Neural cell (in vitro differentiated cells): ENCODE results near the gene NOP14. TPM values are rescaled to one million over a fixed set of nuclear protein-coding genes. Genes with fewer than 3 reads are reported as not detected.

Experiments used
- H2AFZ ChIP-seq: fragments of 200-600, 300-800 bp; sonication (generic), shearing (Covaris generic); 2 replicates; pipeline ENCODE4 v1.6.0; 2014; ENCODE audit warnings: low read depth, mild to moderate bottlenecking, antibody characterized with exemption, low read length, moderate library complexity
- H3F3A ChIP-seq: fragments of 200-600 bp; shearing (Covaris generic); 2 replicates; pipeline ENCODE4 v1.6.1; 2016; ENCODE audit warnings: mild to moderate bottlenecking, moderate library complexity, mixed read lengths, antibody characterized with exemption, low read length; ENCODE audit not compliant: insufficient read depth, poor library complexity, severe bottlenecking
- H3K27ac ChIP-seq: fragments of 200-600, 300-800 bp; sonication (generic), shearing (Covaris generic); 2 replicates; pipeline ENCODE4 v1.5.1; 2014; ENCODE audit warnings: mild to moderate bottlenecking, low read length, moderate library complexity
- H3K27me3 ChIP-seq: fragments of 300-800, 200-600 bp; sonication (generic), shearing (Covaris generic); 2 replicates; pipeline ENCODE4 v1.6.0; 2014; ENCODE audit warnings: mild to moderate bottlenecking, low read depth, low read length, moderate library complexity; ENCODE audit not compliant: insufficient read depth
- H3K36me3 ChIP-seq: fragments of 300-800, 200-600 bp; sonication (generic), shearing (Covaris generic); 2 replicates; pipeline ENCODE4 v1.5.1; 2014; ENCODE audit warnings: mild to moderate bottlenecking, antibody characterized with exemption, low read length, moderate library complexity; ENCODE audit not compliant: insufficient read depth
- H3K4me2 ChIP-seq: fragments of 300-800, 200-600 bp; sonication (generic), shearing (Covaris generic); 2 replicates; pipeline ENCODE4 v1.6.0; 2014; ENCODE audit warnings: mild to moderate bottlenecking, low read length
- H3K4me3 ChIP-seq: fragments of 300-800, 200-600 bp; sonication (generic), shearing (Covaris generic); 2 replicates; pipeline ENCODE4 v1.5.1; 2014; ENCODE audit warnings: mild to moderate bottlenecking, low read length, moderate library complexity
- H3K79me2 ChIP-seq: fragments of 200-600 bp; shearing (Covaris generic); replicated peaks from 2 replicates; pipeline ENCODE4 v1.6.0; 2014; ENCODE audit warnings: mild to moderate bottlenecking, low read length, moderate library complexity; ENCODE audit not compliant: insufficient read depth
- H3K9ac ChIP-seq: fragments of 300-800, 200-600 bp; sonication (generic), shearing (Covaris generic); 2 replicates; pipeline ENCODE4 v1.6.1; 2016; ENCODE audit warnings: mild to moderate bottlenecking, low read length, mixed read lengths
- H3K9me2 ChIP-seq: fragments of 200-600 bp; shearing (Covaris generic); 2 replicates; pipeline ENCODE4 v1.6.1; 2016; ENCODE audit warnings: mild to moderate bottlenecking, low read length, mixed read lengths; ENCODE audit not compliant: insufficient read depth
- H3K9me3 ChIP-seq: fragments of 200-600, 300-800 bp; sonication (generic), shearing (Covaris generic); 2 replicates; pipeline ENCODE4 v1.6.1; 2016; ENCODE audit warnings: mild to moderate bottlenecking, mixed run types, low read length, moderate library complexity, mixed read lengths
- H4K20me1 ChIP-seq: fragments of 200-600 bp; shearing (Covaris generic); 2 replicates; pipeline ENCODE4 v1.6.1; 2016; ENCODE audit warnings: mild to moderate bottlenecking, mixed run types; ENCODE audit not compliant: insufficient read depth
- EP300 ChIP-seq: fragments of 450-650 bp; conservative IDR thresholded peaks from 2 replicates; pipeline ENCODE4 v1.6.1; 2014; ENCODE audit warnings: antibody characterized with exemption, mild to moderate bottlenecking, moderate library complexity; ENCODE audit not compliant: poor library complexity, severe bottlenecking
- EZH2 ChIP-seq: fragments of 200-600, 300-800 bp; shearing (Covaris generic), sonication (generic); IDR thresholded peaks from 2 replicates; pipeline ENCODE4 v1.6.1; 2014; ENCODE audit warnings: antibody characterized with exemption, low read length, borderline replicate concordance, mild to moderate bottlenecking; ENCODE audit not compliant: insufficient read depth, poor library complexity, severe bottlenecking
- MXI1 ChIP-seq: fragments of 450-650 bp; conservative IDR thresholded peaks from 2 replicates; pipeline ENCODE4 v1.6.1; 2014; ENCODE audit warnings: antibody characterized with exemption, mild to moderate bottlenecking; ENCODE audit not compliant: poor library complexity, severe bottlenecking
- POLR2AphosphoS5 ChIP-seq: IDR thresholded peaks from 2 replicates; pipeline ENCODE4 v1.6.1; 2012
- RAD21 ChIP-seq: fragments of 450-650 bp; conservative IDR thresholded peaks from 2 replicates; pipeline ENCODE4 v1.6.1; 2014; ENCODE audit warnings: antibody characterized with exemption, mild to moderate bottlenecking, moderate library complexity
- SMC3 ChIP-seq: fragments of 450-650 bp; conservative IDR thresholded peaks from 2 replicates; pipeline ENCODE4 v1.6.1; 2014; ENCODE audit warnings: antibody characterized with exemption, mild to moderate bottlenecking, moderate library complexity; ENCODE audit not compliant: poor library complexity
- TAF1 ChIP-seq: IDR thresholded peaks from 2 replicates; pipeline ENCODE4 v1.6.1; 2012; ENCODE audit warnings: low read depth
- polyA plus RNA-seq: library from polyadenylated mRNA; depleted of rRNA; stranded (reverse); fragments of >200 nt; gene quantifications from 2 replicates; pipeline ENCODE4 v1.2.3, GENCODE V29; 2014
- TF ChIP-seq, protein P1 (sequence below): fragments of 450-650 bp; IDR thresholded peaks from 2 replicates; pipeline ENCODE4 v1.5.1; 2014; ENCODE audit warnings: antibody characterized with exemption, mild to moderate bottlenecking, moderate library complexity; ENCODE audit not compliant: poor library complexity, severe bottlenecking
- TF ChIP-seq, protein P2 (sequence below): IDR thresholded peaks from 2 replicates; pipeline ENCODE4 v1.6.1; 2012; ENCODE audit warnings: borderline replicate concordance

Gene NOP14
- polyA plus RNA-seq, 1 donor from 2014 or later, result 6.3 TPM

DNA sequence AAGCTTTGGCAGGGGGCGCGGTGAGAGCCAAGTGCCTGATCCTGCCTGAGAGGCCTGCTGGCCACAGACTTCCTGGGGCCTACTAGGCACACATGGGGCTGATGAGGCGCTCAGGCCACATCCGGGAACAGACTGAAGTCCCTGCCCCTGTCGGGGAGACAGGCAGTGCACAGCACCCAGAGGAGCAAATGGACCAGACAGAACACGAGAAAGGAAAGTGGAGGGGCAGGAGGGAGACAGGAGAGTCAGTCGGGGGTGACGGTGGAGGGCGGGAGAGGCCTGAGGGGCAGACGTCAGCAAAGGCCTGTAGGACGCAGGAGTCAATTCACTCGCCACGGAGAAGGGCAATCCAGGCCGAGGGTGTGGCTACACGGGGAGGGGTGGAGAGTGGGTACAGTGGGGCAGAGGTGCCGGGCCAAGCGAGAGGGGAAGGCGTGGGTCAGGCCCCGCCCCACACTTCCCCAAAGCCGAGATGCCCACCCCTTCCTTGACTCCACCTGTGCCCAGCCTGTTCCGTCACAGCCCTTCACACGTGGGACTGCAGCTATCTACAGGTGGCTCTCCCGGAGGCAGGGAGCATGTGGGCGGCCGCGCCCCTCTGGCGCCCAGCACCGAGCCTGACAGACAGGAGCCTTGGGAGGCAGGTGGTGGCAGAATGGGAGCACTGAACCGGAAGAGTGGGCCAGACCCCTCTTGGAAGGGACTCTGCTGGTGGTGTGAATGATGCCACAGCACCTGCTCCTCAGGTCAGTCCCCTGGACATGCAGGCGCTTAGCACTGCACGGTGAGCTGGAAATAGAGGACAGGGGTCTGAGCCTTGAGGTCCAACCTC is 20.5 kb downstream of the NOP14 start:
- no peaks in the 10 kb centered on the region for H3K27me3 ChIP-seq
- no peak overlapping the region for H3K4me2 ChIP-seq
- H3K4me3 ChIP-seq, result no peak overlapping the region
- H3F3A ChIP-seq, result no peaks in the 10 kb centered on the region
- no peak overlapping the region for H2AFZ ChIP-seq
- no peak overlapping the region for H3K27ac ChIP-seq
- H3K79me2 ChIP-seq, result no peaks in the 10 kb centered on the region
- H3K9ac ChIP-seq, result no peak overlapping the region
- no peaks in the 10 kb centered on the region for H4K20me1 ChIP-seq
- H3K9me3 ChIP-seq, result no peaks in the 10 kb centered on the region
- H3K9me2 ChIP-seq, result no peaks in the 10 kb centered on the region
- no peaks in the 10 kb centered on the region for H3K36me3 ChIP-seq
- no peak for TF ChIP-seq MXI1
- TF ChIP-seq TAF1, result no peak
- no peak for TF ChIP-seq EZH2
- no peak for TF ChIP-seq EP300
- TF ChIP-seq, protein P1, sequence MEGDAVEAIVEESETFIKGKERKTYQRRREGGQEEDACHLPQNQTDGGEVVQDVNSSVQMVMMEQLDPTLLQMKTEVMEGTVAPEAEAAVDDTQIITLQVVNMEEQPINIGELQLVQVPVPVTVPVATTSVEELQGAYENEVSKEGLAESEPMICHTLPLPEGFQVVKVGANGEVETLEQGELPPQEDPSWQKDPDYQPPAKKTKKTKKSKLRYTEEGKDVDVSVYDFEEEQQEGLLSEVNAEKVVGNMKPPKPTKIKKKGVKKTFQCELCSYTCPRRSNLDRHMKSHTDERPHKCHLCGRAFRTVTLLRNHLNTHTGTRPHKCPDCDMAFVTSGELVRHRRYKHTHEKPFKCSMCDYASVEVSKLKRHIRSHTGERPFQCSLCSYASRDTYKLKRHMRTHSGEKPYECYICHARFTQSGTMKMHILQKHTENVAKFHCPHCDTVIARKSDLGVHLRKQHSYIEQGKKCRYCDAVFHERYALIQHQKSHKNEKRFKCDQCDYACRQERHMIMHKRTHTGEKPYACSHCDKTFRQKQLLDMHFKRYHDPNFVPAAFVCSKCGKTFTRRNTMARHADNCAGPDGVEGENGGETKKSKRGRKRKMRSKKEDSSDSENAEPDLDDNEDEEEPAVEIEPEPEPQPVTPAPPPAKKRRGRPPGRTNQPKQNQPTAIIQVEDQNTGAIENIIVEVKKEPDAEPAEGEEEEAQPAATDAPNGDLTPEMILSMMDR, result no peak
- no peak for TF ChIP-seq SMC3
- TF ChIP-seq, protein P2, sequence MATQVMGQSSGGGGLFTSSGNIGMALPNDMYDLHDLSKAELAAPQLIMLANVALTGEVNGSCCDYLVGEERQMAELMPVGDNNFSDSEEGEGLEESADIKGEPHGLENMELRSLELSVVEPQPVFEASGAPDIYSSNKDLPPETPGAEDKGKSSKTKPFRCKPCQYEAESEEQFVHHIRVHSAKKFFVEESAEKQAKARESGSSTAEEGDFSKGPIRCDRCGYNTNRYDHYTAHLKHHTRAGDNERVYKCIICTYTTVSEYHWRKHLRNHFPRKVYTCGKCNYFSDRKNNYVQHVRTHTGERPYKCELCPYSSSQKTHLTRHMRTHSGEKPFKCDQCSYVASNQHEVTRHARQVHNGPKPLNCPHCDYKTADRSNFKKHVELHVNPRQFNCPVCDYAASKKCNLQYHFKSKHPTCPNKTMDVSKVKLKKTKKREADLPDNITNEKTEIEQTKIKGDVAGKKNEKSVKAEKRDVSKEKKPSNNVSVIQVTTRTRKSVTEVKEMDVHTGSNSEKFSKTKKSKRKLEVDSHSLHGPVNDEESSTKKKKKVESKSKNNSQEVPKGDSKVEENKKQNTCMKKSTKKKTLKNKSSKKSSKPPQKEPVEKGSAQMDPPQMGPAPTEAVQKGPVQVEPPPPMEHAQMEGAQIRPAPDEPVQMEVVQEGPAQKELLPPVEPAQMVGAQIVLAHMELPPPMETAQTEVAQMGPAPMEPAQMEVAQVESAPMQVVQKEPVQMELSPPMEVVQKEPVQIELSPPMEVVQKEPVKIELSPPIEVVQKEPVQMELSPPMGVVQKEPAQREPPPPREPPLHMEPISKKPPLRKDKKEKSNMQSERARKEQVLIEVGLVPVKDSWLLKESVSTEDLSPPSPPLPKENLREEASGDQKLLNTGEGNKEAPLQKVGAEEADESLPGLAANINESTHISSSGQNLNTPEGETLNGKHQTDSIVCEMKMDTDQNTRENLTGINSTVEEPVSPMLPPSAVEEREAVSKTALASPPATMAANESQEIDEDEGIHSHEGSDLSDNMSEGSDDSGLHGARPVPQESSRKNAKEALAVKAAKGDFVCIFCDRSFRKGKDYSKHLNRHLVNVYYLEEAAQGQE, result no peak
- no peak for TF ChIP-seq RAD21
- TF ChIP-seq POLR2AphosphoS5, result no peak

DNA sequence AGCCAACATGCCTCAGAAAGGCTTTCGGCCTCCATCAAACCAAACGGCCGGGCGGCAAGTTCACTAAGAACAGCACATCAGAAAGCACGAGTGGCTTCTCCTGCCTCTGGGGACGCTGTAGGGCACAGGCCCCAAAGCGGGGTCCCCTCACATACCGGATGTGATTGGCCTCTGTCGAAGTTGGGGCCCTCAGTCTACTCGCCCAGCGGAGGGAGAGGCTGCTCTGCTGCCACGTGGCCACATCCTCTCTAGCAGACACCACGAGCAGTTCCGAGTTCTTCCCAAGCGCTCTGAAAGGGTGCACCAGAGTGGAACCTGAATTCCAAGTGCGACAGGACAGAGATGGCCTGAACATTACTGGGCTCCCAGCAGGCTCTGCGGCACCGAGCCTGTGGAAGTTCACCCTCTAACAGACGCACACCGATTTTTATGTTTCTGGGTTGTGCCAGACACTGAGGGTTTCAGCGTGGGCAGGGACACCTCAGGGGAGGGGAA is 21.1 kb downstream of the NOP14 start:
- no peaks in the 10 kb centered on the region for H3K79me2 ChIP-seq
- no peak overlapping the region for H3K27ac ChIP-seq
- no peak for TF ChIP-seq EP300
- TF ChIP-seq RAD21, result no peak
- no peak for TF ChIP-seq EZH2
- no peak for TF ChIP-seq TAF1
- TF ChIP-seq, protein P2, result no peak
- TF ChIP-seq, protein P1, result no peak
- TF ChIP-seq POLR2AphosphoS5, result no peak
- no peak for TF ChIP-seq MXI1
- TF ChIP-seq SMC3, result no peak
- H3K27me3 ChIP-seq, result no peaks in the 10 kb centered on the region
- H3K4me2 ChIP-seq, result no peak overlapping the region
- H3K4me3 ChIP-seq, result no peak overlapping the region
- no peaks in the 10 kb centered on the region for H3K36me3 ChIP-seq
- no peak overlapping the region for H3K9ac ChIP-seq
- H2AFZ ChIP-seq, result no peak overlapping the region
- H3K9me2 ChIP-seq, result no peaks in the 10 kb centered on the region
- H3K9me3 ChIP-seq, result no peaks in the 10 kb centered on the region
- no peaks in the 10 kb centered on the region for H3F3A ChIP-seq
- H4K20me1 ChIP-seq, result no peaks in the 10 kb centered on the region
